Measurements from ENCODE around the gene ESRRG. TPM values are rescaled to one million over a fixed set of nuclear protein-coding genes. Genes with fewer than 3 reads are reported as not detected.

The ESRRG gene
- total RNA-seq, 1 experiment from 2014 or later: 0.44 TPM

- H4K5ac ChIP-seq (ENCODE audit: insufficient read length, low read depth, low read length): no peak overlapping the region
- no peak for DNase-seq
- H4K91ac ChIP-seq (ENCODE audit: insufficient read length, low read depth, low read length): no peak overlapping the region
- H3K14ac ChIP-seq (ENCODE audit: insufficient read depth, low read length): no peak overlapping the region
- H3K4ac ChIP-seq (ENCODE audit: low read depth, low read length): no peak overlapping the region
- H3K18ac ChIP-seq (ENCODE audit: insufficient read length, low read depth, low read length): no peak overlapping the region
- Mint-ChIP-seq H3K27me3 (ENCODE audit: low read depth) (no peaks in the 10 kb centered on the region), H3K4me3 (no peak overlapping the region), H3K27ac (no peak overlapping the region), H3K9me3 (peaks cover 0 to 10% of the 10 kb centered on the region in 2 experiments), H3K36me3 (ENCODE audit: insufficient read depth in 1 of 3, low read depth in 3 of 3) (peaks cover 2 to 4% (median 4%) of the 10 kb centered on the region in 3 experiments; a peak in 4 of 7 replicates), H3K4me1 (no peaks in the 10 kb centered on the region)
- H2BK20ac ChIP-seq (ENCODE audit: low read depth, low read length, poor library complexity, severe bottlenecking): no peak overlapping the region
- no peak overlapping the region for H3K27ac ChIP-seq (ENCODE audit: insufficient read length, low read depth, low read length)
- H3K23me2 ChIP-seq (ENCODE audit: insufficient read length, low read depth, low read length, poor library complexity, severe bottlenecking): no peaks in the 10 kb centered on the region
- no peak overlapping the region for H4K8ac ChIP-seq (replicated peaks; ENCODE audit: insufficient read length, low read depth, low read length)
- H2AK5ac ChIP-seq (ENCODE audit: insufficient read length, low read length): no peak overlapping the region
- H2AFZ ChIP-seq (ENCODE audit: low read length): no peak overlapping the region
- H4K20me1 ChIP-seq (ENCODE audit: control insufficient read depth, insufficient read depth, insufficient read length): no peaks in the 10 kb centered on the region
- H3K4me1 ChIP-seq (ENCODE audit: insufficient read depth, low read length): no peaks in the 10 kb centered on the region
- no peak overlapping the region for H3K4me2 ChIP-seq (ENCODE audit: insufficient read depth, insufficient read length, low read length)
- no peak overlapping the region for H3T11ph ChIP-seq (ENCODE audit: low read length)
- no peak for TF ChIP-seq CTCF (conservative IDR thresholded peaks at IDR 0.05)
- H3K9me3 ChIP-seq (ENCODE audit: control insufficient read depth, low read depth, low read length): no peaks in the 10 kb centered on the region
- H3K56ac ChIP-seq (ENCODE audit: insufficient read length, low read depth, low read length): no peak overlapping the region
- no peaks in the 10 kb centered on the region for H3K27me3 ChIP-seq (ENCODE audit: insufficient read depth, low read length)
- H2BK12ac ChIP-seq (ENCODE audit: insufficient read length, low read depth, low read length): no peak overlapping the region
- no peak overlapping the region for H3K9ac ChIP-seq (ENCODE audit: extremely low read depth, insufficient read length, low read length)
- no peak overlapping the region for H3K23ac ChIP-seq (ENCODE audit: insufficient read length, low read depth, low read length)
- WGBS (ENCODE audit: extremely low coverage, insufficient read length, low lambda C conversion rate): no CpG with 5 or more reads among the region's 2 CpGs
- no peak overlapping the region for H2BK5ac ChIP-seq (ENCODE audit: insufficient read length, low read length)
- H2BK15ac ChIP-seq (ENCODE audit: low read depth, low read length): no peak overlapping the region
- no peaks in the 10 kb centered on the region for H3K79me2 ChIP-seq (ENCODE audit: insufficient read depth, low read length)
- no peaks in the 10 kb centered on the region for H3K79me1 ChIP-seq (ENCODE audit: insufficient read depth, low read depth, low read length, poor library complexity, severe bottlenecking)
- H2BK120ac ChIP-seq (ENCODE audit: low read depth, low read length, poor library complexity, severe bottlenecking): no peak overlapping the region
These were observed 141.1 kb downstream of the ESRRG start for GRCh38 chr1:216582151-216582550.

Measured in H9 (cell line).